BLaER1 treated with 17β-estradiol and CSF1 and Interleukin-3, amounts not matched to agents 10 nM and 100 nM (cell line): ENCODE measurements around the gene RFC3.

Experiments
- H3K27ac ChIP-seq, 11 experiments: shearing (Covaris generic); formaldehyde crosslinking; 2 replicates each; pipeline ENCODE4 v1.8.1; 2022
- H3K27me3 ChIP-seq, 11 experiments: shearing (Covaris generic); formaldehyde crosslinking; 2 replicates each; pipeline ENCODE4 v1.8.1; 2022
- H3K36me3 ChIP-seq, 11 experiments: shearing (Covaris generic); formaldehyde crosslinking; 2 replicates each; pipeline ENCODE4 v1.8.1; 2022
- H3K4me1 ChIP-seq, 10 experiments: shearing (Covaris generic); formaldehyde crosslinking; 2 replicates each; pipeline ENCODE4 v1.8.1; 2022
- H3K4me2 ChIP-seq, 11 experiments: shearing (Covaris generic); formaldehyde crosslinking; 2 replicates each; pipeline ENCODE4 v1.8.1; 2022
- H3K4me3 ChIP-seq, 10 experiments: shearing (Covaris generic); formaldehyde crosslinking; 2 replicates each; pipeline ENCODE4 v1.8.1; 2022
- H3K9ac ChIP-seq, 11 experiments: shearing (Covaris generic); formaldehyde crosslinking; 2 replicates each; pipeline ENCODE4 v1.8.1; 2022
- H3K9me3 ChIP-seq, 11 experiments: shearing (Covaris generic); formaldehyde crosslinking; replicated peaks in 1 of 11; 2 replicates each; pipeline ENCODE4 v1.8.1; 2022
- H4K20me1 ChIP-seq, 11 experiments: shearing (Covaris generic); formaldehyde crosslinking; 2 replicates each; pipeline ENCODE4 v1.8.1; 2022
- Cebpa-rat ChIP-seq, 11 experiments: shearing (Covaris generic); IDR thresholded peaks; 2 replicates each; pipeline ENCODE4 v1.8.1; 2022

RFC3 gene

GRCh38 chr13:33846303-33847062 is 28.5 kb downstream of the RFC3 start:
- H3K9ac ChIP-seq = no peak overlapping the region
- H3K4me1 ChIP-seq = peaks cover 0 to 16% (median 12%) of the 10 kb centered on the region in 10 experiments; a peak in 11 of 20 replicates
- no peaks in the 10 kb centered on the region for H3K9me3 ChIP-seq
- TF ChIP-seq Cebpa-rat (IDR thresholded peaks at IDR 0.05) = no peak
- H4K20me1 ChIP-seq = no peaks in the 10 kb centered on the region
- no peaks in the 10 kb centered on the region for H3K27me3 ChIP-seq
- peak overlapping the region in 7 of 11 experiments; percentile 36 to 64 (median 53); a peak in 14 of 22 replicates for H3K4me2 ChIP-seq
- no peak overlapping the region for H3K27ac ChIP-seq
- H3K4me3 ChIP-seq = no peak overlapping the region
- H3K36me3 ChIP-seq = peaks cover 0 to 87% (median 53%) of the 10 kb centered on the region in 11 experiments; a peak in 18 of 22 replicates

- no peak overlapping the region for H3K9ac ChIP-seq
- no peaks in the 10 kb centered on the region for H3K27me3 ChIP-seq
- no peak overlapping the region for H3K4me3 ChIP-seq
- no peak for TF ChIP-seq Cebpa-rat (IDR thresholded peaks at IDR 0.05)
- H4K20me1 ChIP-seq = no peaks in the 10 kb centered on the region
- peaks cover 0 to 9% (median 0%) of the 10 kb centered on the region in 11 experiments; a peak in 4 of 22 replicates for H3K9me3 ChIP-seq
- H3K4me1 ChIP-seq = peaks cover 0 to 16% (median 12%) of the 10 kb centered on the region in 10 experiments; a peak in 11 of 20 replicates
- H3K27ac ChIP-seq = no peak overlapping the region
- H3K36me3 ChIP-seq = peaks cover 0 to 84% (median 41%) of the 10 kb centered on the region in 11 experiments; a peak in 18 of 22 replicates
- H3K4me2 ChIP-seq = no peak overlapping the region
These were observed 31.3 kb downstream of the RFC3 start for GRCh38 chr13:33849211-33849610.

GRCh38 chr13:33855371-33855895 is 37.5 kb downstream of the RFC3 start:
- Histone ChIP-seq H3K27ac (no peak overlapping the region), H3K36me3 (peaks cover 0 to 41% (median 22%) of the 10 kb centered on the region in 11 experiments; a peak in 12 of 22 replicates), H3K4me2 (no peak overlapping the region), H4K20me1 (no peaks in the 10 kb centered on the region), H3K27me3 (no peaks in the 10 kb centered on the region), H3K4me1 (no peaks in the 10 kb centered on the region), H3K4me3 (no peak overlapping the region), H3K9me3 (peaks cover 0 to 21% (median 5%) of the 10 kb centered on the region in 11 experiments; a peak in 10 of 22 replicates), H3K9ac (no peak overlapping the region)
- TF ChIP-seq Cebpa-rat (IDR thresholded peaks at IDR 0.05) = no peak

- Histone ChIP-seq H3K4me3 (no peak overlapping the region), H3K9me3 (peaks cover 0 to 10% (median 0%) of the 10 kb centered on the region in 11 experiments; a peak in 5 of 22 replicates), H3K9ac (no peak overlapping the region), H3K4me2 (no peak overlapping the region), H3K27ac (no peak overlapping the region), H3K4me1 (no peaks in the 10 kb centered on the region), H3K27me3 (no peaks in the 10 kb centered on the region), H4K20me1 (no peaks in the 10 kb centered on the region), H3K36me3 (peaks cover 0 to 19% (median 5%) of the 10 kb centered on the region in 11 experiments; a peak in 8 of 22 replicates)
- TF ChIP-seq Cebpa-rat (IDR thresholded peaks at IDR 0.05) = no peak
These were observed 41.8 kb downstream of the RFC3 start for GRCh38 chr13:33859691-33860303.

GRCh38 chr13:33860526-33860925 is 42.6 kb downstream of the RFC3 start:
- Histone ChIP-seq H3K4me1 (peaks cover 0 to 1% (median under 1%) of the 10 kb centered on the region in 10 experiments; a peak in 7 of 20 replicates), H3K4me3 (no peak overlapping the region), H3K9me3 (peaks cover 0 to 3% (median 0%) of the 10 kb centered on the region in 11 experiments; a peak in 2 of 22 replicates), H3K9ac (no peak overlapping the region), H3K36me3 (peaks cover 0 to 19% (median 5%) of the 10 kb centered on the region in 11 experiments; a peak in 8 of 22 replicates), H3K27me3 (no peaks in the 10 kb centered on the region), H3K27ac (no peak overlapping the region), H4K20me1 (no peaks in the 10 kb centered on the region), H3K4me2 (no peak overlapping the region)
- no peak for TF ChIP-seq Cebpa-rat (IDR thresholded peaks at IDR 0.05)

GRCh38 chr13:33862016-33862415 is 44.1 kb downstream of the RFC3 start:
- Histone ChIP-seq H3K9ac (no peak overlapping the region), H3K4me2 (no peak overlapping the region), H4K20me1 (no peaks in the 10 kb centered on the region), H3K27me3 (no peaks in the 10 kb centered on the region), H3K9me3 (peaks cover 0 to 9% (median 0%) of the 10 kb centered on the region in 11 experiments; a peak in 1 of 22 replicates), H3K36me3 (peaks cover 0 to 13% (median 0%) of the 10 kb centered on the region in 11 experiments; a peak in 6 of 22 replicates), H3K4me3 (no peak overlapping the region), H3K27ac (no peak overlapping the region), H3K4me1 (peaks cover 0 to 12% (median 8%) of the 10 kb centered on the region in 10 experiments; a peak in 13 of 20 replicates)
- TF ChIP-seq Cebpa-rat (IDR thresholded peaks at IDR 0.05) = no peak

- Histone ChIP-seq H3K27ac (no peak overlapping the region), H3K4me2 (no peak overlapping the region), H4K20me1 (no peaks in the 10 kb centered on the region), H3K9me3 (peaks cover 0 to 21% (median 4%) of the 10 kb centered on the region in 11 experiments; a peak in 2 of 22 replicates), H3K27me3 (no peaks in the 10 kb centered on the region), H3K36me3 (peaks cover 0 to 21% (median 9%) of the 10 kb centered on the region in 11 experiments; a peak in 11 of 22 replicates), H3K4me3 (no peak overlapping the region), H3K9ac (no peak overlapping the region), H3K4me1 (peaks cover 0 to 12% (median 8%) of the 10 kb centered on the region in 10 experiments; a peak in 13 of 20 replicates)
- no peak for TF ChIP-seq Cebpa-rat (IDR thresholded peaks at IDR 0.05)
These were observed 45.3 kb downstream of the RFC3 start for GRCh38 chr13:33863188-33863789.

GRCh38 chr13:33865945-33866344 is 48.0 kb downstream of the RFC3 start:
- Histone ChIP-seq H3K27me3 (no peaks in the 10 kb centered on the region), H3K9ac (no peak overlapping the region), H4K20me1 (no peaks in the 10 kb centered on the region), H3K36me3 (peaks cover 0 to 23% (median 11%) of the 10 kb centered on the region in 11 experiments; a peak in 12 of 22 replicates), H3K4me2 (peak overlapping the region in 8 of 11 experiments; percentile 11 to 61 (median 34); a peak in 13 of 22 replicates), H3K9me3 (peaks cover 0 to 22% (median 4%) of the 10 kb centered on the region in 11 experiments; a peak in 3 of 22 replicates), H3K4me1 (peaks cover 0 to 12% (median 8%) of the 10 kb centered on the region in 10 experiments; a peak in 13 of 20 replicates), H3K4me3 (no peak overlapping the region), H3K27ac (no peak overlapping the region)
- no peak for TF ChIP-seq Cebpa-rat (IDR thresholded peaks at IDR 0.05)
